Measurements from ENCODE around the gene ZBTB7C. TPM values are rescaled to one million over a fixed set of nuclear protein-coding genes. Genes with fewer than 3 reads are reported as not detected.

Gene ZBTB7C
- total RNA-seq, 1 experiment from 2014 or later: 0.32 TPM

DNA sequence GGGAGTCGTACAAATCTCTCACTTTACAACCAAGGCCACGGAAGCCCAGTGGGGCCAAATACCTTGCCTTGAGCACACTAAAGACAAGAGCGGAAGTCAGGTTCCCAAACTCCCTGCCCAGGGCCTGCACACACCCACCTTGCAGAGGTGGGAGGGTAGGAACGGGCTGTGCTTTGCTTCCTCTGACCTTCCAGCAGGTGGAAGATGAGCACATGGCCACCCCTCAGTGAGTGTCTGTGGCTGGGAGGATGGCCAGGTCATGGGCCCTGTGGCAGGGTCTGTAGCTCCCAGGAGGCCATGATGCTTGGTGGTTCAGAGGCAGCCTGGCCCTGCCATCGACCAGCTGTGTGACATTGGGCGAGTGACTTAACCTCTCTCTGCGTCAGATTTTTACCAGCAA, 218.2 kb downstream of the ZBTB7C start:
- H3K4me1 ChIP-seq (ENCODE audit: insufficient read depth, low read length, poor library complexity, severe bottlenecking): no peaks in the 10 kb centered on the region
- no peaks in the 10 kb centered on the region for H3K36me3 ChIP-seq (ENCODE audit: insufficient read depth, low read length, poor library complexity, severe bottlenecking)
- BruUV-seq (replicated peaks): no TSS peak
- no peak for DNase-seq (ENCODE audit: low spot score)
- no peaks in the 10 kb centered on the region for H3K27me3 ChIP-seq (replicated peaks; ENCODE audit: insufficient read depth, low read depth, low read length, poor library complexity)
- intact Hi-C loops (cut with micrococcal nuclease; ENCODE audit: unreplicated experiment): no loop called here
- H3K9me3 ChIP-seq (ENCODE audit: low read depth, low read length, poor library complexity, severe bottlenecking): no peaks in the 10 kb centered on the region
- no peak overlapping the region for H3K27ac ChIP-seq (ENCODE audit: low read depth, low read length, poor library complexity, severe bottlenecking)
- ChIA-PET CTCF (no interaction called here), POLR2A (ENCODE audit: low non-redundant PET) (no interaction called here)
- no peak overlapping the region for H3K4me3 ChIP-seq (ENCODE audit: low read depth, low read length, poor library complexity, severe bottlenecking)
- no peak for TF ChIP-seq EZH2 (IDR thresholded peaks at IDR 0.05; ENCODE audit: borderline replicate concordance, low read depth, low read length, poor library complexity, severe bottlenecking)
- TF ChIP-seq, protein P1, sequence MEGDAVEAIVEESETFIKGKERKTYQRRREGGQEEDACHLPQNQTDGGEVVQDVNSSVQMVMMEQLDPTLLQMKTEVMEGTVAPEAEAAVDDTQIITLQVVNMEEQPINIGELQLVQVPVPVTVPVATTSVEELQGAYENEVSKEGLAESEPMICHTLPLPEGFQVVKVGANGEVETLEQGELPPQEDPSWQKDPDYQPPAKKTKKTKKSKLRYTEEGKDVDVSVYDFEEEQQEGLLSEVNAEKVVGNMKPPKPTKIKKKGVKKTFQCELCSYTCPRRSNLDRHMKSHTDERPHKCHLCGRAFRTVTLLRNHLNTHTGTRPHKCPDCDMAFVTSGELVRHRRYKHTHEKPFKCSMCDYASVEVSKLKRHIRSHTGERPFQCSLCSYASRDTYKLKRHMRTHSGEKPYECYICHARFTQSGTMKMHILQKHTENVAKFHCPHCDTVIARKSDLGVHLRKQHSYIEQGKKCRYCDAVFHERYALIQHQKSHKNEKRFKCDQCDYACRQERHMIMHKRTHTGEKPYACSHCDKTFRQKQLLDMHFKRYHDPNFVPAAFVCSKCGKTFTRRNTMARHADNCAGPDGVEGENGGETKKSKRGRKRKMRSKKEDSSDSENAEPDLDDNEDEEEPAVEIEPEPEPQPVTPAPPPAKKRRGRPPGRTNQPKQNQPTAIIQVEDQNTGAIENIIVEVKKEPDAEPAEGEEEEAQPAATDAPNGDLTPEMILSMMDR (conservative IDR thresholded peaks at IDR 0.05; ENCODE audit: low read depth, low read length): no peak

DNA sequence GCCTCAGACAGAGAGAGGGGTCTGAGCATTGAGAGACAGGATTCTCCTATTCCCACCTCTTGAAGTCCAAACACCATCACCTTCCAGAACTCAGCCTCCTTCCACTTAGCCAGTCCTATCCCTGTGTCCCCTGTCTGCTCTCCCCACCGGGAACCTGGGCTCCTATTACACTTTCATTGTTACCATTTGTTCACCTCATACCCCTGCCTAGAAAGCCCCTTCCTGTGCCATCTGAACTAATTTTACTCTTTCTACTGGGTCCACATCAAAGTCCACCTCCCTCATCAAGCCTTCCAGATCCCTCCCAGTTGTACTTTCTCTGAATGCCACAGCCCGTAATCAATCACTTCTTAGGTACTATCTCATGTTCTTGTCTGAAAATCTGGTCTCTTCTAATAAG, 220.6 kb downstream of the ZBTB7C start:
- ChIA-PET POLR2A (ENCODE audit: low non-redundant PET) (no interaction called here), CTCF (no interaction called here)
- BruUV-seq (replicated peaks): no TSS peak
- no peaks in the 10 kb centered on the region for H3K36me3 ChIP-seq (ENCODE audit: insufficient read depth, low read length, poor library complexity, severe bottlenecking)
- intact Hi-C loops (cut with micrococcal nuclease; ENCODE audit: unreplicated experiment): no loop called here
- no peak for DNase-seq (ENCODE audit: low spot score)
- no peaks in the 10 kb centered on the region for H3K4me1 ChIP-seq (ENCODE audit: insufficient read depth, low read length, poor library complexity, severe bottlenecking)
- H3K27ac ChIP-seq (ENCODE audit: low read depth, low read length, poor library complexity, severe bottlenecking): no peak overlapping the region
- no peak overlapping the region for H3K4me3 ChIP-seq (ENCODE audit: low read depth, low read length, poor library complexity, severe bottlenecking)
- H3K9me3 ChIP-seq (ENCODE audit: low read depth, low read length, poor library complexity, severe bottlenecking): no peaks in the 10 kb centered on the region
- no peaks in the 10 kb centered on the region for H3K27me3 ChIP-seq (replicated peaks; ENCODE audit: insufficient read depth, low read depth, low read length, poor library complexity)
- TF ChIP-seq EZH2 (IDR thresholded peaks at IDR 0.05; ENCODE audit: borderline replicate concordance, low read depth, low read length, poor library complexity, severe bottlenecking): no peak
- TF ChIP-seq, protein P1 (conservative IDR thresholded peaks at IDR 0.05; ENCODE audit: low read depth, low read length): no peak

DNA sequence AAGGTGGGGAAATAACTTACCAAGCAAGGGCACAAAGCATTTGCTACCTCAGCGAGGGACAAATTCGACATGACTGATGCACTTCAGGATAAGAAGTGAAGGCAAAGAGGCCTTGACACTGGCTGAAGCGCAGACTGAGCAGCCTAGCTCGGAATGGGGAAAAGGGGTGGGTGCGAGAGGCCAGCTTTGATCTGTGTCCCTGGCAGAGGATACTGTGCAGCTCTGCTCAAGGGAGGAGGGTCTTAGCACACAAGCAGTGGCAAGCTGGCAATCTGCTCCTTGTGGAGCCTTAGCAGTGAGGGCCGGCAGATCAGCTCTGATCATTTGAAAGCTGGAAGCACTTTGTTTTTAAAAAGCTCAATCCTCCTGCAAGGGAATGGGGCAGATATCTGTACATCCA, 222.3 kb downstream of the ZBTB7C start:
- no peak for DNase-seq (ENCODE audit: low spot score)
- TF ChIP-seq EZH2 (IDR thresholded peaks at IDR 0.05; ENCODE audit: borderline replicate concordance, low read depth, low read length, poor library complexity, severe bottlenecking): no peak
- TF ChIP-seq, protein P1 (conservative IDR thresholded peaks at IDR 0.05; ENCODE audit: low read depth, low read length): no peak
- ChIA-PET POLR2A (ENCODE audit: low non-redundant PET) (no interaction called here), CTCF (no interaction called here)
- intact Hi-C loops (cut with micrococcal nuclease; ENCODE audit: unreplicated experiment): no loop called here
- Histone ChIP-seq H3K4me3 (ENCODE audit: low read depth, low read length, poor library complexity, severe bottlenecking) (no peak overlapping the region), H3K4me1 (ENCODE audit: insufficient read depth, low read length, poor library complexity, severe bottlenecking) (no peaks in the 10 kb centered on the region), H3K9me3 (ENCODE audit: low read depth, low read length, poor library complexity, severe bottlenecking) (no peaks in the 10 kb centered on the region), H3K27me3 (replicated peaks; ENCODE audit: insufficient read depth, low read depth, low read length, poor library complexity) (no peaks in the 10 kb centered on the region), H3K27ac (ENCODE audit: low read depth, low read length, poor library complexity, severe bottlenecking) (no peak overlapping the region), H3K36me3 (ENCODE audit: insufficient read depth, low read length, poor library complexity, severe bottlenecking) (no peaks in the 10 kb centered on the region)
- no TSS peak for BruUV-seq (replicated peaks)
